ENCODE results near the gene SYCP3. TPM values are rescaled to one million over a fixed set of nuclear protein-coding genes. Genes with fewer than 3 reads are reported as not detected.

Gene SYCP3
- total and polyA plus RNA-seq, 2 of the 13 experiments (the other 11 are each of a cell fraction or from before 2014, with no cell fraction given): not detected

- TF ChIP-seq ZNF574 (CRISPR knock-in tag; IDR thresholded peaks at IDR 0.05): peak; percentile 37
- TF ChIP-seq RNF219 (CRISPR knock-in tag; IDR thresholded peaks at IDR 0.05): no peak
- no peak for TF ChIP-seq MYNN (CRISPR knock-in tag; IDR thresholded peaks at IDR 0.05; ENCODE audit: low read depth)
- no peak for TF ChIP-seq ZNF510 (CRISPR knock-in tag; IDR thresholded peaks at IDR 0.05; ENCODE audit: low read depth)
- no peak; the same call in 1 of the 2 replicates for TF ChIP-seq ZNF563 (CRISPR knock-in tag; IDR thresholded peaks at IDR 0.05)
- 0 out of 2 replicates have a peak, but pooled peaks have one; percentile 20 for TF ChIP-seq SNAPC4 (CRISPR knock-in tag; IDR thresholded peaks at IDR 0.05)
- TF ChIP-seq RAD21 (CRISPR knock-in tag; IDR thresholded peaks at IDR 0.05): peak; percentile 36; the same call in 1 of the 2 replicates
- TF ChIP-seq POLR2A (IDR thresholded peaks at IDR 0.05; ENCODE audit: insufficient read depth in 1 of 2, low read depth in 2 of 2, low read length in 2 of 2): peak; percentile 68 to 73; a peak in 3 of 4 replicates
- TF ChIP-seq MYPOP (CRISPR knock-in tag; IDR thresholded peaks at IDR 0.05): no peak
- no peak for TF ChIP-seq ZNF556 (CRISPR knock-in tag; IDR thresholded peaks at IDR 0.05; ENCODE audit: borderline replicate concordance)
- peak; percentile 43; the same call in 1 of the 2 replicates for TF ChIP-seq POGZ (CRISPR knock-in tag; IDR thresholded peaks at IDR 0.05)
- TF ChIP-seq TOE1 (CRISPR knock-in tag; IDR thresholded peaks at IDR 0.05): no peak
- no peak for TF ChIP-seq ZNF615 (CRISPR knock-in tag; IDR thresholded peaks at IDR 0.05; ENCODE audit: borderline replicate concordance)
- no peak for TF ChIP-seq ZNF281 (CRISPR knock-in tag; IDR thresholded peaks at IDR 0.05; ENCODE audit: borderline replicate concordance)
These were observed 41.9 kb downstream of the SYCP3 start, which contains the start of gene CHPT1 (continued) for GRCh38 chr12:101697197-101697929.
